HuH-7.5 (cell line): Measurements from ENCODE around the gene FAM81A.

Experiments used
- DNase-seq: peaks from one replicate; pipeline ENCODE4 v3.0.0; 2011; ENCODE audit warnings: low spot score

Gene FAM81A

DNA sequence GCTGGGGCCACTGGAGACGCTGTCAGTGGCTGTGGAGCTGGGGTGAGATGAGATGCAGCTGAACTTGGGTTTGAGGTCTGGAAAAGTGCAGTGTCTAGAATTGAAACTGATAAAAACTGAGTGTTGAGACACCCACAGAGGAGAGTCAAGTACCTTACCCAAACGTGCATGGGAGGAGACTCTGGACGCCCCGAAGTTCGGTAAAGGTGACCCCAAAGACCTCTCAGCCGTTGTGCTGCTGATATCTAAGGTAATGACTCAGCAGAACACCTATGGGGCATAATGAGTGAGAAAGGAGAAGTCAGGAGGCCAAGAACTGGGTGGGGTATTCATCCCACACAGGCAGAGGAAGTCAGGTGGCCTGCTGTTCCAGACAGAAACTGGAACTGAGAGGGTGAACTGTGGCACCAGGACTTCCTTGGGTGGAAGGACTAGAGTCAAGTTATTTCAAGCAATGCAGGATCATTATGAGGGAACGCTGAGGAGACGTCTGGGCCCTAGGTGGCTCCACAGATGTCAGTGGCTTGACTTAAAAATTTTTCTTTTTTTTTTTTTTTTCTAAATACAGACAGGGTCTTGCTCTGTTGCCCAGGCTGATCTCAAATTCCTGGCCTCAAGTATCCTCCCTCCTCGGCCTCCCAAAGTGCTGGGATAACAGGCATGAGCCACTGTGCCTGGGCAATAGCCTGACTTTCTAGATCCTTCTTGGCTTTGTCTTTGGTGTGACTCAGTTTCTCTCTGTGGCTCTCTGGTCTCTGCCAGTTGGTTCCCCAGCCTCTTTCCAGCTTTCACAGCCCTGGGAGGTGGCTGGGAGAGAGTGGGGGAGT is 105.9 kb downstream of the FAM81A start:
- DNase-seq = no peak

DNA sequence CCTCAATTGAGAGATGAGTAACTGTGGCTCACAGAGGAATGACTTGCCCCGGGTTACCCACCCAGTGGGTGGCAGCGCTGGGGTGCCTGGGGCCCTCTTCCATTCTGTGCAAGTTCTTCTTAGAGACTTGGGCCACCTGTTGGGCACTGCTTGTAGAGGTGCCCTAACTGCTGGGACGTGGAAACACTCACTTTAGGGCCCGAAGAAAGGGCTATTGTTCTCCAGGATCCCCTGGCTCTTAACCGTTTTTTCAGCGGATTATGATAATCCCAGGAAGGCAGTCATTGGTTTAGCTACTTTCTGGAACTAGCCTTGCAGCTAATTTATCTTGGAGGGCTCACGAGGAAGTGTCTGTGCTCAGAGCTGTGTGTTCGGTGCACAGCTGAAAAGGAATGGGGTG is 107.6 kb downstream of the FAM81A start:
- no peak for DNase-seq

- no peak for DNase-seq
Observed at GRCh38 chr15:59548501-59549226, 110.7 kb downstream of the FAM81A start.

DNA sequence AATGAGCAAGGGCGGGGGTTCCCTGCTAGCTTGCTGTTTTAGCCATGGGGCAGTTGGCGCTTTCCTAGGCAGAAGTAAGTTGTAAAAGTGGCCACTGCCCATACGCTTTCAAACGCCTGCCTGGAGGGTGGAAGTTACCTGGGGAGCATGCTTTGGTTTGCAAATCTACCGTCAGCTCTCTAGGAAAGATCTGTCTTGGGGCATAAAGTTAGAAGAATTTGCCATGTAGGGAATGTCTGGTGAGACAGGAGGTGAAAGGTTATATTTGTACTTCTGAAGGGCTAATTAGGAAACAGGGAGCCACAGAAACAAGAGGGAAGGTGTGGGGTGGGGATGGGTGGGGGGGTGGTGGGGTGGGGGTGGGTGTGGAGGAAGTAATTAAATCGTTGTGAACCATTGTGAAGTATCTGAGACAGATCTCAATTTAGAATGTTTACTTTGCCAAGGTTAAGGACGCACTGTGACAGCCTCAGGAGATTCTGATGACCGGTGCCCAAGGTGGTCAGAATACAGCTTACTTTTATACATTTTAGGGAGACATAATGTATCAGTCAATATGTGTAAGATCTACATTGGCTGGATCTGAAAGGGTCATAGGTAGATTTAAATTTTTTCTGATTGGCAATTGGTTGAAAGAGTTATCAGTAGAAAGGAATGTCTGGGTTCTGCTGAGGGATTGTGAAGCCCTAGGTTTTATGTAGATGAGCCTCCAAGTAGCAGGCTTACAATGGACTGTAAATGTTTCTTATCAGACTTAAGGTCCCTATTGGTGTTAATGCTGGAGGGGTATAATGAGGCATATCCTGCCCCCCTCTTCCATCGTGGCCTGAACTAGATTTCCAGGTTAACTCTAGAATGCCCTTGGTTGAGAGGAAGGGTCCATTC is 111.6 kb downstream of the FAM81A start:
- DNase-seq = no peak

DNA sequence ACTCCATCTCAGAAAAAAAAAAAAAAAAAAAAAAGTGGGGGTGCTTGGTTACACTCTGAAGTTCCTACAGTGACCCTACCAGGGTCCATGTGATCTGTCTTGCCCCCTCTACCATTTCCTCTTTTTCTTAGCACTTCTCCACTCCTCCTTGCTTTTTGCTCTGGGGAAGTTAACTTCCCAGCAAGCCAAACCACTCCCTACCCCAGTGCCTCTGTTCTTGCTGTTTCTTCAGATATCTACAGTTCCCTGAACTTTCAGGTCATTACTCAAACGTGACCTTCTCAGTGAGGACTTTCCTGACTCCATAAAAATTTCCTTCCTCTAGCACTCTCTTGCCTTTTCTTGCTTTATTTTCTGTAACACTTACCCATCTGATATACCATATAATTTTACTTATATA is 112.5 kb downstream of the FAM81A start:
- no peak for DNase-seq

- DNase-seq = no peak
Observed at GRCh38 chr15:59550956-59551355, 113.0 kb downstream of the FAM81A start.

DNA sequence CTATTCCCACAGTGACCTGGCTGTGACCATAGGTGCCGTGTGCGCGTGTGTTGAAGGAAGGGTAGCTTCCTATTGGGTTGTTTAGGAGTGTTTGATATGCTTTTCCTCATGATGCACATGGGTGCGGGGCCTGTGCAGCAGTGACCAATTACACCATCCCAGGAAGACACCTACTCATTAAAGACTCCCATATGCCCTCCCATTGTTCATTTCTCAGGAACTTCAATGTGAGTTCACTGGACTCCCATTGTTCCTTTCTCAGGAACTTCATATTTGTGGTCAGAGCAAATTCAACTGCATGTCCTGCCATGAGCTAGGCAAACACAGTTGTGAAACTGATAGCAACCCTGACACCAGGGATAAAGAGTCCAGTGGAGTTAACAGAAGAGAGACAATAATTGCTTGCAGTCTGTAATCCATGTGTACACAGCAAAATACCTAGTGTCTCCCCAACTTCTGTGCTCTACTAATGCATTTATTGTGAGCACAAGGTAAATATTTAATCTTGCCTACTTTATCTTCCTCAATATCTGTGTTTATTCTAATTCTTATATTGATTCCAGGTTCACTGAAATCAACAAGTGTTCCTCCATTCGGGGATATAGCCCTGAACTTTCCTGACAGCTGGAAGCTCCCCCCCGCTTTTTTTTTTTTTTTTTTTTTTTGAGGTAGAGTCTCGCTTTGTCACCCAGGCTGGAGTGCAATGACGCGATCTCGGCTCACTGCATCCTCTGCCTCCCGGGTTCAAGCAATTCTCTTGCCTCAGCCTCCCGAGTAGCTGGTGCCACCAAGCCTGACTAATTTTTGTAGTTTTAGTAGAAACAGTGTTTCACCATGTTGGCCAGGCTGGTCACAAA is 116.1 kb downstream of the FAM81A start:
- peak; percentile 26 for DNase-seq

DNA sequence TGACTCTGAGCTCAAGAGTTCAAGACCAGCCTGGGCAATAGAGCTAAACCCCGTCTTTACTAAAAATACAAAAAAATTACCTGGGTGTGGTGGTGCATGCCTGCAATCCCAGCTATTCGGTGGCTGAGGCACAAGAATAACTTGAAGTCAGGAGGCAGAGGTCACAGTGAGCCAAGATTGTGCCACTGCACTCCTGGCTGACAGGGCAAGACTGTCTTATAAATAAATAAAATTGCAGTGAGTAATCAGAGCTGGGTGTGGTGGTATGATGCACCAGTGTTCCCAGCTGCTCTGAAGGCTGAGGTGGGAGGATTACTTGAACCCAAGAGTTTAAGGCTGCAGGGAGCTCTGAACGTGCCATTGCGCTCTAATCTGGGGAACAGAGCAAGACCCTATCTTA is 117.7 kb downstream of the FAM81A start:
- no peak for DNase-seq

DNA sequence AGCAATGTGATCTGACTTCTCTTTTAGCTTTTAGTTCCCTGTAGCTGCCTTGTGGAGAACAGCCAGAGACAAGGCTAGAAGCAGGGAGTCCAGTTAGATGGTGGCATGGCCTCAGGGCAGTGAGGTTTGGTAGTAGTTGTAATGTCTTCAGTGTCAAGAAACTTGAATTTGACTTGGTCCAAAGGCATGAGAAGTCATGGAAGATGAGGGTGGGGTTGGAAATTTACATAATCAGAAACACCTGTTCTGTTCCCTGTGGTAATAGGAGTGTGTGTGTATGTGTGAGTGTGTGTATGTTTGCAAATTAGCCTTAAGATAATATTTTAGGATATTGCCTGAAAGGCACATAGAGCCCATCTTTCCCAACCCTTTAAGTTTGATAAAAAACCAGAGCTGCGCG is 118.4 kb downstream of the FAM81A start:
- no peak for DNase-seq

GRCh38 chr15:59557581-59557980 is 119.6 kb downstream of the FAM81A start:
- DNase-seq = no peak

- no peak for DNase-seq
Observed at GRCh38 chr15:59558851-59559250, 120.9 kb downstream of the FAM81A start.

GRCh38 chr15:59561547-59561946 is 123.6 kb downstream of the FAM81A start:
- no peak for DNase-seq

GRCh38 chr15:59562448-59563186 is 124.6 kb downstream of the FAM81A start:
- DNase-seq = no peak

GRCh38 chr15:59565299-59565698 is 127.3 kb downstream of the FAM81A start:
- DNase-seq = no peak

- no peak for DNase-seq
Observed at GRCh38 chr15:59567324-59567723, 129.3 kb downstream of the FAM81A start.

GRCh38 chr15:59569477-59569876 is 131.5 kb downstream of the FAM81A start:
- no peak for DNase-seq

DNA sequence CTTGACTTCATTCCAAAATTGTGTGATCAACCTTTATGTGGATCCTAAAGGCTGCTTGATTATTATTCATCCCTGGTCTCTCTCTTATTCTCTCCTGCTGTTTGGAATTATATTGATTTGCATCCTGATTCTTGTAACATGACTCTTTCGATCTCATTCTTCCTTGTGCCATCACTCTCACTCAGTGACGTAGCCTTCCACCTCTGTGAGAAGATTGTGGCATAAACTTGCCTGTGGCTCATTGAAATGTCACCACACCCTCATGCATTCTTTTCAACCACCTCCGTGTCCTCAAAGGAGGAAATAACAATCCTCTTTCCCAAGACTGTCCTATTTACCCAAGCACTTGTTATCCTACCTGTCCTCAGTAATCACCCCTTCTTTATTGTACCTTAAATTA is 132.3 kb downstream of the FAM81A start:
- DNase-seq = no peak

DNA sequence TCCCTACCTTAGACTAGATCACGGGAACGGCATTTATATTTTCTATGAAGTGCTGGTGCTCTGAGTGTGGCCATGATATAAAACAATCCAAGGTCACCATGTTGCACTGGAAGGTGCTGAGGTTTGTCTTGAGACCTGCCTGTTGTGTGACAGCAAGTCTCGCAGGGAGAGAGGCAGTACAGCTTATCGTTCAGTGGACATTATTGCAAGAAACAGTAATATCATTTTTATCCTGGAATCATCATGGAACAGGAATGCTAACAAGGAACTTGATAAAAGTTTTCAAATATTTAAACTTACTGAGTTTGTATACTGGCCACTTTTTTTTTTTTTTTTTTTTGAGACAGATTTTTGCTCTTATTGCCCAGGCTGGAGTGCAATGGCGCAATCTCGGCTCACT is 133.6 kb downstream of the FAM81A start:
- no peak for DNase-seq
